HG02840 (cell line): Measurements from ENCODE around the gene CACNA1S.

Source experiments
- ATAC-seq: cut with Tn5 transposase; IDR thresholded peaks from one replicate; pipeline ENCODE4 v1.9.1; 2021; ENCODE audit warnings: mild to moderate bottlenecking, moderate library complexity, moderate number of reproducible peaks; ENCODE audit not compliant: unreplicated experiment, low FRiP score

CACNA1S gene

DNA sequence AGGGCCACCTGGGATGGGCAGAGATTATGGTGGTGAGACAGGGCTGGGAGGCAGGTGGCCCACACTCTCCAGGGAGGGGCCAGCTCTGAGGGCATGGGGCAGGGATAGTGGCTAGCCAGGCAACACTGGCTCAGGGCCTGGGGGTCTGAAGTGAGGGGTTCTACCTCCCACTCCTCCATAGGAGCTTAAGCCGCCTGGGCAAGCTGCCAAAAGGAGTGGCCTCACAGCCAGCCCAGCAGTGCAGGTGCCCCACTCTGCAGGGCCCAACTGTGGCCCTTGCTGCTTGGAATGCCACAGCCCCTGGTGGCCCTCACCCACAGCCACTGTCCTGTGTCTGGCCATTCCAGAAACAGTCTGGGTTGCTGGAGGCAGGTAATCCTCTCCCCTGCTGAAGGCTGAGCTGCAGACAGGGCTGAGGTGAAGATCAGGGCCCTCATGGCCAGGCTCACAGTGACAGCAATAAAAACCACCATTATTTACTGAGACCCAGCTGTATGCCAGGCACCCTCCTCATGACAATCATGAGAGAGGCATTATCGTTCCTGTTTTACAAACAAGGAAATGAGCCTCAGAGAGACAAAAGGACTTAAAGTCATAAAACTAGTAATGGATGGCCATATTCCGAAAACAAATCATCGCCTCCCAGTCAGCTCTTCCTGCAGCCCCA is 119.7 kb downstream of the CACNA1S start:
- no peak for ATAC-seq

DNA sequence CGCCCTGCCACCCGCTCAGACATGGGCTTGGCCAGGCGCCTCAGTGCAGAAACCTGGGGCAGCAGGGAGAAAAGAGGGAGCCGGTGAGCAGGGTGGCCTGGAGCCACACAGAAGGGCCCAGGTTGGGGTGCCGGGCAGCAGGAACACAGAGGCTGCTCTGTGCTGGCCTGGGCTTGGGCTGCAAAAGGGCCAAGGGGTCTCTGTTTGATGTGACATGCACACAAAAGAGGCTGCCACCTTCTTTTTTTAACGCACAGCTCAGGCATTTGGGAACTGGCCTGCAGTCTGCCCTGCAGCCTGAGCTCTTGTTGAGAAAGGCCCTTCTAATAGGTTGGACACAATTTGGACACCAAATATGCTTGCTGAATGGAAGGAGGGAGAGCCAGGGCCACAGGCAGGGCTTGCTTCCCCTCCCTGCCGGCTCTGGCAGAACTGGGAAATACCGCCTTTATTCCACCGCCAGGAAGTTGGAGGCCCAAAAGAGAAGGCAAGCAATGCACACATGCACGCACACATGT is 121.1 kb downstream of the CACNA1S start:
- ATAC-seq = no peak

DNA sequence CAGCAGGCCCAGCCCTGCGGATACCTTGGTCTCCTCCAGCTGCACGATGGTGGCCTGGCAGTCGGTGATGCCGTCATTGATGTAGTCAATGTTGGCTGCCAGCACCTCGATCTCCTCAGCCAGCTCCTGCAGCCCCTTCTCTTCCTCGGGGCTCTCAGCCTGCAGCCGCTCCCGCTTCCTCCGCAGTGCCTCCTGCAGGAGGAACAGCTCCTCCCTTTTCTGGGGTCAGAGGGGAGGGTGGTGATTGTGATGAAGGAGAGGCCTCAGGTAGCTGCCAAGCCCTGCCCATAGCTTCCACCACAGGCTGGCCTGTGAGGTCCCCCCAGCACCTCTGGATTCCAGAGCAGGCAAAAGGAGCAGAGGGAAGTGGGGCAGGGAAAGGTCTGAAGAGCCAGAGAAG is 122.1 kb downstream of the CACNA1S start:
- ATAC-seq = no peak
